ENCODE measurements around the gene OR4D2.
"Not testable (repeated sequence)": the region's sequence is repeated elsewhere in the genome, so short reads cannot be mapped to it uniquely, and the experiment has no call there.

- TF ChIP-seq HMG20A (CRISPR knock-in tag; IDR thresholded peaks at IDR 0.05; ENCODE audit: borderline replicate concordance); ZHX1 (CRISPR knock-in tag; IDR thresholded peaks at IDR 0.05; ENCODE audit: low read depth); ZFP1 (CRISPR knock-in tag; IDR thresholded peaks at IDR 0.05); SIN3A (IDR thresholded peaks at IDR 0.05; ENCODE audit: borderline replicate concordance, low read depth, low read length); ZNF274 (CRISPR knock-in tag; IDR thresholded peaks at IDR 0.05); POLR2A (IDR thresholded peaks at IDR 0.05; ENCODE audit: insufficient read depth in 1 of 2, low read depth in 2 of 2, low read length in 2 of 2); GPBP1L1 (CRISPR knock-in tag; IDR thresholded peaks at IDR 0.05); EP300 (IDR thresholded peaks at IDR 0.05; ENCODE audit: low read depth in 2 of 2, low read length in 2 of 2); EP300 (CRISPR knock-in tag; IDR thresholded peaks at IDR 0.05; ENCODE audit: borderline replicate concordance); PAWR (CRISPR knock-in tag; IDR thresholded peaks at IDR 0.05; ENCODE audit: borderline replicate concordance); ZNF335 (CRISPR knock-in tag; IDR thresholded peaks at IDR 0.05); CTCF (CRISPR knock-in tag; IDR thresholded peaks at IDR 0.05); POLR2AphosphoS5 (IDR thresholded peaks at IDR 0.05; ENCODE audit: low read depth, low read length); HOXD1 (CRISPR knock-in tag; IDR thresholded peaks at IDR 0.05): not testable (repeated sequence)
Measured at GRCh38 chr17:58132697-58133096, 34.1 kb upstream of the OR4D2 start.

All from HepG2 (cell line).